GM10266 (cell line): ENCODE measurements around the gene NRXN2.

Source experiments
- DNase-seq: peaks from one replicate; pipeline ENCODE4 v3.0.0; 2012; ENCODE audit errors: extremely low spot score
- CTCF ChIP-seq: IDR thresholded peaks from 2 replicates; pipeline ENCODE4 v1.5.1; 2012; ENCODE audit warnings: mild to moderate bottlenecking, low read depth; ENCODE audit not compliant: control insufficient read depth, insufficient read depth; ENCODE audit errors: missing control alignments

The NRXN2 gene

DNA sequence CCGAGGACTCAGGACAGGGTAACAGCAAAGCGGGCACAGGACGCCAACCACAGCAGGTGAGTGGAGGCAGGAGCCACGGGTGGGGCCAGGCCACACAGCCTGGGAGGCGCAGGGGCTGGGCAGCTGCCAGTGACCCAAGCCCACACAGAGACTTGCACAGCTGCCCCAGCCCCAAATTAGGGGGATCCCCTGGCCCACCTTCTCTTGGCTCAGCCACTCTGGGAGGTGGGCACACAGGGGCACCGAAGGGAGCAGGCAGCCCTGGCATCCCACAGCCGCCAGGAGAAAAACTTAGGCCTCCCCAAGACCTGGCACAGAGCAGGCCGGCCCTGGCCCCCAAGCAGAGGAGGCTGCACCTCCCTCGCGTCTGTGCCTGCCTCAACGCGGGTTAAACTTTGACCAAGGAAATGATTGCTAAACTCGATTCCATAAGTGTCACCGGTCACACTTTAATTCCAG lies 132.2 kb downstream of the NRXN2 start, which contains the start of gene SLC22A12:
TSS of gene SLC22A12 (plus strand) at position 458 of the 459 bp plus-strand sequence. CDS start 337 bp downstream, outside the sequence.
- no peak for DNase-seq
- no peak for TF ChIP-seq CTCF

DNA sequence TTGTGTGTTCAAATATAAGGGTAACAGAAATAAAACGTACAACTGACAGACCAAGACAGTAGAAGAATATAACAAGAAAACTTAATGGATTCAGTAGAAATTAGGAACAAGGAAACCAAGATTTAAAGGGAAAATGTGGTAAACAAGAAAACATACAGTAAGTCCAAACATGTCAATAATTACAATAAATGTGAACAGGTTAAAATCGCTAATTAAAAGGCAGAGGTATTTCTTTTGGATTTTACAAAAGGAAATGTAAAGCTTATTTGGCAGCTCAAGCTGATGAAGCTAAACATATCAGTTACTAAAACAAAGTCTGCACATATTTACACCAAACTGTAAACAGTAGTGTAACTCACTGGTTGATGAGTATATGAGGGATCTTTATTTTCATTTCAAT lies 134.3 kb downstream of the NRXN2 start:
- no peak for TF ChIP-seq CTCF
- no peak for DNase-seq

DNA sequence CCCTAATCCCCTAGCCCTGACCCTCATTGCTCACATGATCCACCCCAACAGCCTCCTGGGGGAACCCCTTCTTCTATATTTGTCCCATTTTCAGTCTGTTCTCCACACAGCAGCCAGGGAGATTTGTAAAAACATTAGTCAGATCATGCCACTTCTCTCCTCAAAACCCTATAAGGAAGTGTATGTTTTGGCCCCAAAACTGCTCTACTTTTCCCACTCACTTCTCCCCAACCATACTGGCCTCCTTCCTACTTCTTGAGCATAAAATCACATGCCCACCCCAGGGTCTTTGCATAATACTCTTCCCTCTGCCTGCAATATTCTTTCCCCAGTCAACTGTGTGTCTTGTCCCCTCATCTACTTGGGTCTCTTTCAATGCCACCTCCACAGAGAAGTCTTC lies 136.6 kb downstream of the NRXN2 start:
- no peak for TF ChIP-seq CTCF
- no peak for DNase-seq

DNA sequence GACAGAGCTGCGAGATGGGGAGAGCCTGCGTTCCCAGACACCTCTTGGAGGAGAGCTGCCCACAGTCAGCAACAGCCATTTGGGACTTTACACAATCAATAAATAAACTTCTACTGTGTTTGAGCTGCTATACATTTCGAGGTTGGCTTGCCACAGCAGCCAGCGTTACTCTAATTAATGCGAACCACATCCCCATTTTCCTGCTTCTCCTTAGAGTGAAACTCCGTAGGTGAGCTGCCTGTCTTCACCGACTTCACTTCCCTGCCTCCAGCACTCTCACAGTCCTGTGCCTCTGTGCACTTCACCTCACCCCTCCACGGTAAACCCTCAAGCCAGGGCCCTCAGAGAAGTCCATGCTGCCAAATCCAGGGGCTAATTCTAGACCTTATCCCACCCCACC lies 137.8 kb downstream of the NRXN2 start:
- TF ChIP-seq CTCF = no peak
- no peak for DNase-seq

GRCh38 chr11:64583296-64584262 lies 139.4 kb downstream of the NRXN2 start:
- TF ChIP-seq CTCF = no peak
- DNase-seq = no peak

DNA sequence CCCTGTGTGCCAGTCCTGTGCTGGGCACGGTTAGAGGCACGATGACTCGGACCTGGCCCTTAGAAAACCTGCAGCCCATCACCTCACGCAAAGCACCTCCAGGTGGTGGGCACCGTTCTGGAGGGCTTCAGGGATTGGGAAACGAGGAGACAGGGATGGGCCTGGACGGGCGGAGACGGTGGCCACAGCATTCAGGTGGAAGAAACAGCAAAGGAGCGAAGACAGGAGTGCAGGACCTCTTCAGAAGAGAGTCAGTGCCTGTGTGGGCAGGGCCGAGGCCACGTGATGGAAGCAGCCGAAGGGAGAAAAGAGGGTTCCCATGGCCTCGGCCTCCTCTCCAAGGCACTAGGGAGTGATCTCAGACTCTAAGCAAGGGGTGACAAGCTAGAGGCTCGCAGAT lies 140.1 kb downstream of the NRXN2 start:
- TF ChIP-seq CTCF = no peak

DNA sequence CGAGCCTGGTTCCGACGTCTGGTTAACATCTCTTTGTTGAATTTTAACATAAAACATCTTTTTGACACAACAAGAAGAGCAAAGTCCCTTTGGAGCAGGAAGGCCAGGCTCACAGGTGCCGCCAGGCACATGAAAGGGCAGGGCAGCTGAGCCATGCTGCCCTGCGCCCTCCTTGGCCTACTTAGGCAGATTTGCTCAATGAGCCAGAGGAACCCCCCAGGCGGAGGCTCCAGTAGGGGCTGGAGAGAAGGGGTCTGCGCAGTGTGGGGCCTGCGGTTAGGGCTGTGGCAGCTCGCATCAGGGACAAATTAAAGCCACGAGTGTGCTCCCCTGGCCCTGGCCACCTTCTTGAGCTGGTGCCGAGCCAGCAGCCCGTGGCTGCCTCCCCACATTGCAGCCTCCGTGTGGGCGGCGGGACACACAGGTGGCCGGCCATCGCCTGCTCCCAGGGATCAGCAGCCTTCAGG lies 141.9 kb downstream of the NRXN2 start:
- TF ChIP-seq CTCF = no peak
- DNase-seq = no peak

More for the DNA sequence above, 140.1 kb downstream of the NRXN2 start:
- no peak for DNase-seq
